HG03066 (cell line): ENCODE data around the gene LRRC17.
"Not testable (repeated sequence)": the region's sequence is repeated elsewhere in the genome, so short reads cannot be mapped to it uniquely, and the experiment has no call there.

Experiments
- ATAC-seq: cut with Tn5 transposase; IDR thresholded peaks from one replicate; pipeline ENCODE4 v1.9.1; 2021; ENCODE audit warnings: low read depth; ENCODE audit not compliant: unreplicated experiment

LRRC17 gene

GRCh38 chr7:102897211-102897631, 15.6 kb upstream of the LRRC17 start:
- ATAC-seq, result no peak

DNA sequence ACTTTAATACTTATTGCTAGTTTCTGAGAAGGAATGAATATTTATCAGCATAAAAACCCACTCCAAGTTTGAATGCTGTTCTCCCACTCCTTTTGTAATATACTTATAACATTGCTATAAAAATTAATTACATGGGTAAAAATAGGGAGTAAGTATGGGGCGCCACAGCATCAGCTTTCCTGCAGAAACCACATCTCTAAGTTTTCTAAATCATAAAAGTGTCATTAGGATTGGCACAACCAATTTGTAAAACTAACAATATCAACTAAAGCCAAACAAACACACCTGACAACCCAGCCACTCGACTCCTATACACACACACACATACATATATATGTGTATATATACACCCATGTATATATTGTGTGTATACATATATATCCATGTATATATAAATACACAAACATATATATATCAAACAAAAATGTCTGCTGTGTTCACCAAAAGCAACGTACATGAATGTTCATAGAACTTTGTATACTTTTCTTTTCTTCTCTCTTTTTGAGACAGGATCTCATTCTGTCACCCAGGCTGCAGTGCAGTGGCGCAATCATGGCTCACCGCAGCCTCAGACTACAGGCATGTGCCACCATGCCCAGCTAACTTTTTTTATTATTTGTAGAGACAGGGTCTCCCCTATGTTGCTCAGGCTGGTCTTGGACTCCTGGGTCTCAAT, 14.8 kb upstream of the LRRC17 start:
- ATAC-seq, result no peak

DNA sequence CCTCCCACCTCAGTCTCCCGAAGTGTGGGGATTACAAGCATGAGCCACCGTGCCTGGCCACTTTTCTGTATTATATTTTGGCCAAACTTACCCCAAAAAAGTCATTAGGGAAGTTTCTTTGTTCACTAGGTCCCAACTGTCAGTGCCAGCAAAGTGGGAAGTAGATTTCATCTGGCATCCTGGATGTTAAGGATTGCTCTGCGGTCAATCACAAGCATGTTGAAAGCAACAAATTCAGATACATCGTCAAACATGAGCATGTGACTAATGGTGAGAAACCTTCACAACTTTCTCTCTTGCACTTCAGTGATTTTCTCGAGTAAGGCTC, 14.3 kb upstream of the LRRC17 start:
- ATAC-seq, result no peak

DNA sequence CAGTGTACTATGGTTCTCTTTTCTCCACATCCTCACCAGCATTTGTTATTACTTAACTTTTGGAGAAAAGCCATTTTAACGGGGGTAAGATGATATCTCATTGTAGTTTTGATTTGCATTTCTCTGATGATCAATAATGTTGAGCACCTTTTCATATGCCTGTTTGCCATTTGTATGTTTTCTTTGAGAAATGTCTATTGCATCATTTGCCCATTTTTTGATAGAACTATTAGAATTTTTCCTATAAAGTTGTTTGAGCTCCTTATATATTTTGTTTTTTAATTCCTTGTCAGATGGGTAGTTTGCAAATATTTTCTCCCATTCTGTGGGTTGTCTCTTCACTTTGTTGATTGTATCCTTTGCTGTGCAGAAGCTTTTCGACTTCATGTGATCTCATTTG, 10.7 kb upstream of the LRRC17 start:
- not testable (repeated sequence) for ATAC-seq

- ATAC-seq, result not testable (repeated sequence)
Observed at GRCh38 chr7:102903576-102903975, 9.2 kb upstream of the LRRC17 start.

DNA sequence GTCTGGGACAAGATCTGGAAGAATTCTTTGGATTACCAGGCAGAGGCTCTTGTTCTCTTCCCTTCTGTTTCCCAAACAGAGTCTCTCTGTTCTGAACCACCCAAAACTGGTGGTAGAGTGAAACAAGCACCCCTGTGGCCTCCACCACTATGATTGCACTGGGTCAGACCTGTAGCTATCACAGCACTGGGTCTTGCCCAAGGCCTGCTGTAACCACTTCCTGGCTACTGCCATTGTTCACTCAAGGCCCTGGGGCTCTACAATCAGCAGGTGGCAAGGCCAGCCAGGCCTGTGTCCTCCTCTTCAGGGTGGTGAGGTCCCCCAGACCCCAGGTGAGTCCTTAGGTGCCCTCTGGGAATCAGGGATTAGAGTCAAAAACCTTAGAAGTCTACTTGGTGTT, 4.1 kb upstream of the LRRC17 start:
- ATAC-seq, result no peak

DNA sequence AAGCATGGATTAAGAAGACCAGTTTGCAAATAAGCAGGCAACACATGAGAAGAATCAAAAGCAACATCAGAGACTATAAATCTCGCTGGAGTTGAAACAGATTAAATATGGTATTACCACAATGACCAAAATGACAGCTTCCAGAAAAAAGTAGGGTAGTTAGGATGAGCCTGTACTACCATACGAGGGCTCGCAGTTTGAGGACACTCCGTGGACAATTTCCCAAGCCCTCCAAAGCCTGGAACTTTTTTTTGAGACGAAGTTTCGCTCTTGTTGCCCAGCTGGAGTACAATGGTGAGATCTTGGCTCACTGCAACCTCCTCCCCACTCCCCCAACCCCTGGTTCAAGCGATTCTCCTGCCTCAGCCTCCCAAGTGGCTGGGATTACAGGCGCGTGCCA, 1.0 kb downstream of the LRRC17 start:
- ATAC-seq, result no peak

DNA sequence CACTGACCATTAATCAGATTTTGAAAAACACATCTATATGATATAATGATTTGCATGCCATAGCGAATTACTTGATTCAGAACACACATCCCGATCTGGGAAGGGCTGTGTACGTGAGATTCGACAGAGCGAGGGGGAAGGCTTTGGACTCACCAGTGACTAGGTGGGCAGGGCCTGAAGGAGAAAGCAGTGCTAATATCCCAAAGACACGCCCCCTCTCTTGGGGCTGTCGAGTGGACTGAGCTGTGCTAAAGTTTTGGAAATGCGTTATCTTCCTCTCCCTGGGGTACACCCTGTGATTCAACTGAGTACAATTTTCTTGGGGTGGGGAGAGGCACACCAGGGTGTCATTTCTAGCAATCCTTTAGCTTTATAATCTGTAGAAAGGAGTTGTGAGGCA, 1.8 kb downstream of the LRRC17 start:
- no peak for ATAC-seq

GRCh38 chr7:102916426-102916825, 3.6 kb downstream of the LRRC17 start:
- no peak for ATAC-seq

GRCh38 chr7:102916881-102917280, 4.1 kb downstream of the LRRC17 start:
- ATAC-seq, result no peak

- ATAC-seq, result no peak
Observed at GRCh38 chr7:102917436-102918353, 4.9 kb downstream of the LRRC17 start.

DNA sequence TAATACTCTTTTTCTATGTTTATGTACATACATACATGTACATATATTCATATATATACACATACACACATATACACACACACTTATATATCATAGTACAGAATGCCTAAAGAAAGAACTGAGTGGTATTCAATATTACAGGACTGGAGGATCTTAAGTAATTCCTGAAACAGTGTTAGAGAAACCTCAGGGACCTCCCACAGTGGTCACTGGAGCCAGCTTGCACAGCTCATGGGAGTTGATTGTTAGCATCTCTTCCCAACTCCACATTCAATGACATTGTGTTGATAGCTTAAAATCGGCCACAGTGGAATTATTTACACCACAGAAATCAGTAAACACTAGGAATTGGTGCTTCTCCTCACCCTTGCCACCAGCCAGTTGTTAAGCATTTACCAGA, 6.0 kb downstream of the LRRC17 start:
- ATAC-seq, result no peak

- ATAC-seq, result no peak
Observed at GRCh38 chr7:102925976-102926782, 13.4 kb downstream of the LRRC17 start.

GRCh38 chr7:102926783-102927140, 14.0 kb downstream of the LRRC17 start:
- ATAC-seq, result no peak

DNA sequence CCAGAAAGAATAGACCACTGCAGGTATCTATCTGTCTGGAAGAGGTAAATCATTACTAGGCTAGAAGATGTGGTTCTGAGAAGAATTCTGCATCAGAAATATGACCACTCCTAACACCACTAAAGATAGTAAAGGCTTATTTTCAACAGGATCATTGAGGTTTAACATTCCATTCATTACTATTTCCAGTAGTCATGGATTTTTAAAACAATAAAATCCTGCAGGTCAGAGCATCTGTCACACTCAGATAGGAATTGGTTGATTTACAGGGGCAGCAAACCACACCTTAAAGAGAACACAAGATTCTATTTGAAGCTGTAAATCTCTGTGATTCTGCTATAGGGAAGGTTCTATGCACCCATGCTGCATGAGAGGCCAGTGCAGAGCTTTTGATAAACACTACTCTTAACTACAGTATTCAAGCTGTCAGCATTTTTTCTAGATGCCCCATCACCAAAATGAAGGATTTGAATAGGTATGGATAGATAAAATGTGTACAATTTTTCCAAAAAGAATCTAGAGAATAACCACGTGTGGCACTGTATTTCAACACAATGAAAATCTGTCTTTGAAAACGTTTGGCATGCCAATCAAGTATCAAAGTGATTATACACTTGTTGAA, 14.6 kb downstream of the LRRC17 start:
- no peak for ATAC-seq

DNA sequence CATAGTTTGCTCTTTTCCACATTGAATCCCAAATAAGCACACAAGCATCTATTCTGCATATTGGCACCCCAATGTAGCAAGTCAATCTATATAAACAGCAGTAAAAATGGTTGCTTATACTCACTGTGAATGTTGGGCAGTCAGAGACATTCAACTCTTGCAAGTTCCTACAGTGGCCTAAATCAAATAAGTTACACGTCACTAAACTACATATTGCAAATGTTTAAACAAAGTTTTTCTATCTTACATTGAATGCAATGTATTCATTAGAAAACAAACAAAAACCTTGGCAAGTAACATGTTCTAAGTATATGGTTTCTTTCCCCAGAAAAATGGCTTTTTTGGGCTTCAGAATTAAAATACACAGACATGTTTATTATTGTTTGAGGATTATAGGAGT, 19.0 kb downstream of the LRRC17 start:
- no peak for ATAC-seq

GRCh38 chr7:102933763-102934162, 21.0 kb downstream of the LRRC17 start:
- ATAC-seq, result no peak

DNA sequence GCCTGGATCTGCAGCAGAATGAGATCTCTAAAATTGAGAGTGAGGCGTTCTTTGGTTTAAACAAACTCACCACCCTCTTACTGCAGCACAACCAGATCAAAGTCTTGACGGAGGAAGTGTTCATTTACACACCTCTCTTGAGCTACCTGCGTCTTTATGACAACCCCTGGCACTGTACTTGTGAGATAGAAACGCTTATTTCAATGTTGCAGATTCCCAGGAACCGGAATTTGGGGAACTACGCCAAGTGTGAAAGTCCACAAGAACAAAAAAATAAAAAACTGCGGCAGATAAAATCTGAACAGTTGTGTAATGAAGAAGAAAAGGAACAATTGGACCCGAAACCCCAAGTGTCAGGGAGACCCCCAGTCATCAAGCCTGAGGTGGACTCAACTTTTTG, 21.4 kb downstream of the LRRC17 start:
- no peak for ATAC-seq

DNA sequence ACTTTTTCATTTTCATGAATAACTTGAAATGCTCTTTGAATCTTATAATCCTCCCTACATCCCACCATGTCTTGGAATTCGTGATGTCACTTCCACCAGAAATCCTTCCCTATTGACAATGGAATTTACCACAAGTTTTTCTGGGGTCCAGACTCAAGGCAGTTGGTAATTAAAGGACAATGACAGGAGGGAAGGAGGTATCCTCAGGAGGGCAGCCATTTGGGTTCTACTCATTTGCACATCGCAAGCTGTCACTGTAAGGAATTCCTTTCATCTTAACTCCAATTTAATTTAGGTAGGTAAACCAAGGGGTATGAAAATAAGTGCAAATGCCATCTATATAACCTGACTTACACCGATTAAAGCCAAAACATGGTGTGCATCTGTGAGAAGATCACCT, 21.9 kb downstream of the LRRC17 start:
- no peak for ATAC-seq

- no peak for ATAC-seq
Observed at GRCh38 chr7:102935450-102936115, 22.8 kb downstream of the LRRC17 start.
